Activated CD4-positive, alpha-beta T cell treated with anti-CD3 and anti-CD28 coated beads, Interleukin-2, Interleukin-4, amounts not matched to agents 100 ng/mL and 50 ng/mL, durations not matched to agents 16 hours and 8 hours (primary cell): Measurements from ENCODE around the gene UBE2H.
"Not testable (repeated sequence)": the region's sequence is repeated elsewhere in the genome, so short reads cannot be mapped to it uniquely, and the experiment has no call there.

Experiments used
- DNase-seq: peaks from one replicate; pipeline ENCODE4 v3.0.0-alpha.2; 2020; ENCODE audit warnings: low spot score

The UBE2H gene

GRCh38 chr7:129872054-129872453 lies 80.7 kb downstream of the UBE2H start:
- no peak for DNase-seq

GRCh38 chr7:129870668-129871067 lies 82.1 kb downstream of the UBE2H start:
- no peak for DNase-seq

- DNase-seq: no peak
Measured at GRCh38 chr7:129866251-129866650, 86.5 kb downstream of the UBE2H start.

- DNase-seq: no peak
Measured at GRCh38 chr7:129865925-129866201, 86.9 kb downstream of the UBE2H start.

GRCh38 chr7:129865093-129865924 lies 87.5 kb downstream of the UBE2H start:
- DNase-seq: no peak

- DNase-seq: not testable (repeated sequence)
Measured at GRCh38 chr7:129864676-129865075, 88.1 kb downstream of the UBE2H start.

- no peak for DNase-seq
Measured at GRCh38 chr7:129864042-129864441, 88.7 kb downstream of the UBE2H start.

- no peak for DNase-seq
Measured at GRCh38 chr7:129862682-129863081, 90.1 kb downstream of the UBE2H start.

- not testable (repeated sequence) for DNase-seq
Measured at GRCh38 chr7:129860784-129861183, 92.0 kb downstream of the UBE2H start.

GRCh38 chr7:129859183-129859582 lies 93.6 kb downstream of the UBE2H start:
- no peak for DNase-seq

- DNase-seq: no peak
Measured at GRCh38 chr7:129858490-129858889, 94.3 kb downstream of the UBE2H start.

GRCh38 chr7:129857313-129857712 lies 95.4 kb downstream of the UBE2H start:
- DNase-seq: no peak

- DNase-seq: no peak
Measured at GRCh38 chr7:129855935-129856717, 96.6 kb downstream of the UBE2H start.

GRCh38 chr7:129855234-129855673 lies 97.5 kb downstream of the UBE2H start:
- DNase-seq: no peak

GRCh38 chr7:129854401-129854800 lies 98.4 kb downstream of the UBE2H start:
- DNase-seq: no peak

- no peak for DNase-seq
Measured at GRCh38 chr7:129853661-129854268, 99.0 kb downstream of the UBE2H start.

GRCh38 chr7:129851809-129852208 lies 101.0 kb downstream of the UBE2H start:
- no peak for DNase-seq

GRCh38 chr7:129851174-129851573 lies 101.6 kb downstream of the UBE2H start:
- no peak for DNase-seq

- DNase-seq: no peak
Measured at GRCh38 chr7:129848436-129848835, 104.3 kb downstream of the UBE2H start.

GRCh38 chr7:129845972-129846327 lies 106.8 kb downstream of the UBE2H start:
- DNase-seq: no peak

- no peak for DNase-seq
Measured at GRCh38 chr7:129845178-129845971, 107.4 kb downstream of the UBE2H start.
